ENCODE data around the gene DNM2.
"Not testable (repeated sequence)": the region's sequence is repeated elsewhere in the genome, so short reads cannot be mapped to it uniquely, and the experiment has no call there.

DNM2 gene

DNA sequence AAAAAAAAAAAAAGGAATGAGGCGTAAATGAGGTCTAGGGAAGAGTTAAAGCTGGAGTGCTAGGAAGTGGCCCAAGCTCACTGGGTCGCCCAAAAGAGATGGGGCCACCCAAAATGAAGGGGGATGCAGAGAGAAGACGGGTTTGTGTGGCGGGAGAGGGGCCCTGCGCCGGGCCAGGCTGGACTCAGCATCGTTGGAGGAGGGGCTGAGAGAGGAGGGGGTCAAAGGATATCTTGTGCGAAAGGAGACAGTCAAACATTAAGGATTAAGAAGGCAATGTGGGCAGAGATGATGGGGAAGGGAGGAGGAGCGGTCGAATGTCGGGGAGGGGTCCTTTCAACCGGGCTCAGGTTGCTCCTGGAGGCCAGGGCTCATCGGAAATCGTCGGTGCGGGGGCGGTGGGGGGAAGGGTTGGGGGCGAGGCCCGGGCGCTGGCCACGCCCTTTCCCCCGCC lies 152.6 kb downstream of the DNM2 start:
- Histone ChIP-seq H3K9me3 (ENCODE audit: control insufficient read depth, low read depth, low read length) (no peaks in the 10 kb centered on the region), H3K36me3 (ENCODE audit: control insufficient read depth, low read depth, low read length) (no peaks in the 10 kb centered on the region), H3K27me3 (ENCODE audit: control insufficient read depth, insufficient read depth, low read length) (no peaks in the 10 kb centered on the region), H3K4me3 (ENCODE audit: low read length) (peak overlapping the region; percentile 50), H3K4me1 (ENCODE audit: control insufficient read depth, low read depth, low read length) (peaks cover 6% of the 10 kb centered on the region), H3K9ac (ENCODE audit: low read length) (peak overlapping the region; percentile 32), H3K27ac (ENCODE audit: low read length) (peak overlapping the region; percentile 44)

GRCh38 chr19:10870955-10871603 lies 153.2 kb downstream of the DNM2 start, which contains the start of gene CARM1:
Gene CARM1 (plus strand): TSS chr19:10871553. CDS start chr19:10871703, 150 bp downstream.
- Histone ChIP-seq H3K27me3 (ENCODE audit: control insufficient read depth, insufficient read depth, low read length) (no peaks in the 10 kb centered on the region), H3K9ac (ENCODE audit: low read length) (peak within 1 kb of the TSS; percentile 83), H3K36me3 (ENCODE audit: control insufficient read depth, low read depth, low read length) (no peaks in the 10 kb centered on the region), H3K4me1 (ENCODE audit: control insufficient read depth, low read depth, low read length) (peaks cover 6% of the 10 kb centered on the region), H3K4me3 (ENCODE audit: low read length) (peak within 1 kb of the TSS; percentile 74), H3K27ac (ENCODE audit: low read length) (peak within 1 kb of the TSS; percentile 44), H3K9me3 (ENCODE audit: control insufficient read depth, low read depth, low read length) (no peaks in the 10 kb centered on the region)

DNA sequence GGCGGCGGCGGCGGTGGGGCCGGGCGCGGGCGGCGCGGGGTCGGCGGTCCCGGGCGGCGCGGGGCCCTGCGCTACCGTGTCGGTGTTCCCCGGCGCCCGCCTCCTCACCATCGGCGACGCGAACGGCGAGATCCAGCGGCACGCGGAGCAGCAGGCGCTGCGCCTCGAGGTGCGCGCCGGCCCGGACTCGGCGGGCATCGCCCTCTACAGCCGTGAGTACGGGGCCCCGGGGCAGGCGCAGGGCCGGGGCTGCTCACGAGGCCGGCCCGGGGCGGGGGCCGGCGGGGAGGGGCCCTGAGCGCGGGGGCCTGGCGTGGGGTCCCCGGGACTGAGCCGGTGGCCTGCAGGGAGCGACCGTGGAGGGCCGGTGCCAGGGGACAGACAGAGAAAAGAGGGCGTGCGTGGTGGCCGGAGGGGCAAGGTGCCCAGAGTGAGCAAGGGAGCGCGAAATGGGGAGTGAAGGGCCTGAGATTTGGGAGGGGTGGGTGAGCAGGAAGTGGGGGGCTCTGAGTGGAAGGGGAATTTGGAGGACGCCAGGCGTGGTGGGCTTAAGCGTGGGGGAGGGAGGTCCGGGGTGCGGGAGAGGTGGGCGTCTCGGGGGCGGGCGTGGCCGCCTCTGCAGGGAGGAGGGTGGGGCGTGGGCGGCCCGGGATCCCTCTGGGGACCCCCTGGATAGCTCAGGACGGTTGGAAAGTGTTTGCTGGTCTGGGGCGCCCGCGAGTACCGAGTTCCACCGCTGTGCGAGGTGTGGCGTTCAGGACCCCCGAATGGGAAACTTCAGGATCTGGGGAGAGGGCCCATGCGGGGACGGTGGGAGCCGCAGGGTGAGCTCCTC lies 154.0 kb downstream of the DNM2 start:
- H3K4me3 ChIP-seq (ENCODE audit: low read length), result peak overlapping the region; percentile 74
- peak overlapping the region; percentile 83 for H3K9ac ChIP-seq (ENCODE audit: low read length)
- H3K36me3 ChIP-seq (ENCODE audit: control insufficient read depth, low read depth, low read length), result no peaks in the 10 kb centered on the region
- no peaks in the 10 kb centered on the region for H3K27me3 ChIP-seq (ENCODE audit: control insufficient read depth, insufficient read depth, low read length)
- H3K4me1 ChIP-seq (ENCODE audit: control insufficient read depth, low read depth, low read length), result peaks cover 6% of the 10 kb centered on the region
- H3K27ac ChIP-seq (ENCODE audit: low read length), result no peak overlapping the region
- no peaks in the 10 kb centered on the region for H3K9me3 ChIP-seq (ENCODE audit: control insufficient read depth, low read depth, low read length)

DNA sequence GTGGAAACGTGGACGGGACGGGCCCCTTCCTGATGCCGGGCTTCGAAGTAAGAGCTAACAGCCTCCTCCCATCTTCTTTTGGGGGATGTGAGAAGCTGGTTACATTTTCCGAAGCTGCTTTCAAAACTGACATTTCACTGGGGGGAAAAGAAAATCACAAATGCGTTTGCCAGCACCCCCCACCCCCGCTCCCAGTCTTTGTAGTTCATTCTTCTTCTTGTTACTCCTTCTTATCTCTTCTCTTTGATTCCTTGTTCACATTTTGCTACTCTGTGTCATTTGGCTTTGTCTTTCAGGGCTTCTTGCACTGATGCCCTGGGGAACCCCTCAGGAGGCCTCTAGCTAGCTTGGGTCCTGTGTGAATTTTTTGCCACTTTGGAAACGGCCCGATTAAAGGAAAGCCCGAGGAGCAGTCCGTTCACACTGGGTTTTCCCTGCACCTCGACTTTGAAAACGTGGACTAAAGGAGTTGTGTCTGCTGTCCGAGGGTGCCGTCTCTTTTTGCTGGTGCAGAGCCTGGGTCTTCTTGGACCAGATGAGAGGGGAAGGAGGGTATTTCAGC lies 154.7 kb downstream of the DNM2 start:
- H3K36me3 ChIP-seq (ENCODE audit: control insufficient read depth, low read depth, low read length), result no peaks in the 10 kb centered on the region
- no peak overlapping the region for H3K27ac ChIP-seq (ENCODE audit: low read length)
- peak overlapping the region; percentile 83 for H3K9ac ChIP-seq (ENCODE audit: low read length)
- H3K9me3 ChIP-seq (ENCODE audit: control insufficient read depth, low read depth, low read length), result no peaks in the 10 kb centered on the region
- peaks cover 6% of the 10 kb centered on the region for H3K4me1 ChIP-seq (ENCODE audit: control insufficient read depth, low read depth, low read length)
- no peaks in the 10 kb centered on the region for H3K27me3 ChIP-seq (ENCODE audit: control insufficient read depth, insufficient read depth, low read length)
- peak overlapping the region; percentile 74 for H3K4me3 ChIP-seq (ENCODE audit: low read length)

DNA sequence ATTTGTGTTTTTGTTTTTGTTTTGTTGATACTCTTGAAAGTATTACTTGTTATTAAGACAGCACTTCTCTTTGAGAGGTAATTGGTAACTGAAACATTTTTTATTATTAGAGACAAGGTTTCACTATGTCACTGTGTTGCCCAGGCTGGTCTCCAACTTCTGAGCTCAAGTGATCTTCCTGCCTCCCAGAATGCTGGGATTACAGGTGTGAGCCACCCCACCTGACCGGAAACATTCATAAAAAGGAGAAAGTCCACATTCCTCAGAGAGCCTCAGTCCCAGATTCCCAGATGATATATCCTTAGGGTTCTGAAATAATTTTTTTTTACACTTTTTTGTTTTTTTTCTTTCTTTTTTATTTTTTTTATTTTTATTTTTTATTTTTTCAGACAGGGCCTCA lies 156.1 kb downstream of the DNM2 start:
- Histone ChIP-seq H3K9ac (ENCODE audit: low read length) (no peak overlapping the region), H3K27ac (ENCODE audit: low read length) (no peak overlapping the region), H3K27me3 (ENCODE audit: control insufficient read depth, insufficient read depth, low read length) (no peaks in the 10 kb centered on the region), H3K4me1 (ENCODE audit: control insufficient read depth, low read depth, low read length) (peaks cover 11% of the 10 kb centered on the region), H3K9me3 (ENCODE audit: control insufficient read depth, low read depth, low read length) (no peaks in the 10 kb centered on the region), H3K36me3 (ENCODE audit: control insufficient read depth, low read depth, low read length) (no peaks in the 10 kb centered on the region), H3K4me3 (ENCODE audit: low read length) (no peak overlapping the region)

- H3K9ac ChIP-seq (ENCODE audit: low read length), result no peak overlapping the region
- no peaks in the 10 kb centered on the region for H3K36me3 ChIP-seq (ENCODE audit: control insufficient read depth, low read depth, low read length)
- no peak overlapping the region for H3K4me3 ChIP-seq (ENCODE audit: low read length)
These were observed 158.8 kb downstream of the DNM2 start for GRCh38 chr19:10876459-10877240.

DNA sequence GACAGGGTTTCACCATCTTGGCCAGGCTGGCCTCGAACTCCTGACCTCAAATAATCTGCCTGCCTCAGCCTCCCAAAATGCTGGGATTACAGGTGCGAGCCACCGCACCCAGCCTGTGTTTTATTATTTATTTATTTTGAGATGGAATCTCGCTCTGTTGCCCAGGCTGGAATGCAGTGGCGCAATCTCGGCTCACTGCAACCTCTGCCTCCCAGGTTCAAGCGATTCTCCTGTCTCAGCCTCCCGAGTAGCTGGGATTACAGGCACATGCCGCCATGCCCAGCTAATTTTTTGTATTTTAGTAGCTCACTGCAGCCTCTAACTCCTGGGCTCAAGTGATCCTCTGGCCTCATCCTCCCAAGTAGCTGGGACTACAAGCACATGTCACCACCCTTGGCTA lies 159.7 kb downstream of the DNM2 start:
- H3K36me3 ChIP-seq (ENCODE audit: control insufficient read depth, low read depth, low read length); H3K27me3 ChIP-seq (ENCODE audit: control insufficient read depth, insufficient read depth, low read length); H3K9ac ChIP-seq (ENCODE audit: low read length); H3K4me3 ChIP-seq (ENCODE audit: low read length); H3K9me3 ChIP-seq (ENCODE audit: control insufficient read depth, low read depth, low read length): not testable (repeated sequence)
- Histone ChIP-seq H3K27ac (ENCODE audit: low read length) (peak overlapping the region; percentile 34), H3K4me1 (ENCODE audit: control insufficient read depth, low read depth, low read length) (peaks cover 40% of the 10 kb centered on the region)

More at GRCh38 chr19:10876459-10877240, 158.8 kb downstream of the DNM2 start:
- no peak overlapping the region for H3K27ac ChIP-seq (ENCODE audit: low read length)
- H3K4me1 ChIP-seq (ENCODE audit: control insufficient read depth, low read depth, low read length), result peaks cover 36% of the 10 kb centered on the region
- H3K27me3 ChIP-seq (ENCODE audit: control insufficient read depth, insufficient read depth, low read length), result no peaks in the 10 kb centered on the region
- no peaks in the 10 kb centered on the region for H3K9me3 ChIP-seq (ENCODE audit: control insufficient read depth, low read depth, low read length)

- Histone ChIP-seq H3K4me1 (ENCODE audit: control insufficient read depth, low read depth, low read length) (peaks cover 36% of the 10 kb centered on the region), H3K9me3 (ENCODE audit: control insufficient read depth, low read depth, low read length) (no peaks in the 10 kb centered on the region), H3K36me3 (ENCODE audit: control insufficient read depth, low read depth, low read length) (no peaks in the 10 kb centered on the region), H3K27ac (ENCODE audit: low read length) (peak overlapping the region; percentile 34), H3K4me3 (ENCODE audit: low read length) (no peak overlapping the region), H3K27me3 (ENCODE audit: control insufficient read depth, insufficient read depth, low read length) (no peaks in the 10 kb centered on the region), H3K9ac (ENCODE audit: low read length) (peak overlapping the region; percentile 8)
These were observed 160.4 kb downstream of the DNM2 start for GRCh38 chr19:10878253-10878652.

Data from iPS-18a (cell line).